Left ventricle myocardium superior (tissue), 1 donor: ENCODE data around the gene MT1HL1. TPM values are rescaled to one million over a fixed set of nuclear protein-coding genes. Genes with fewer than 3 reads are reported as not detected.
A peak's percentile ranks its signal among the peaks of the same experiment; 100 is the strongest.

Experiments
- ATAC-seq: fragments of 200-7000 bp; cut with Tn5 transposase; one replicate; pipeline ENCODE4 v1.9.1; 2020; ENCODE audit warnings: mild to moderate bottlenecking, moderate library complexity
- DNase-seq: peaks from one replicate; pipeline ENCODE4 v3.0.0-alpha.2; 2020
- intact Hi-C: fragments of 100-400 bp; cut with micrococcal nuclease; formaldehyde crosslinking; loops from one replicate; pipeline ENCODE4 v1.11.0; 2022
- total RNA-seq: library from RNA; stranded (reverse); fragmentation: NEBNext Ultra II Directional; extraction: Animal tissue kit (Norgen Biotek cat#: 25700); gene quantifications from one replicate; pipeline ENCODE4 v1.2.1, GENCODE V29; 2021
- donor health status: DM: no; HTN: yes; CAD: no; lungs with severe emphysema.

Gene MT1HL1
- total RNA-seq, 1 donor from 2014 or later: not detected

DNA sequence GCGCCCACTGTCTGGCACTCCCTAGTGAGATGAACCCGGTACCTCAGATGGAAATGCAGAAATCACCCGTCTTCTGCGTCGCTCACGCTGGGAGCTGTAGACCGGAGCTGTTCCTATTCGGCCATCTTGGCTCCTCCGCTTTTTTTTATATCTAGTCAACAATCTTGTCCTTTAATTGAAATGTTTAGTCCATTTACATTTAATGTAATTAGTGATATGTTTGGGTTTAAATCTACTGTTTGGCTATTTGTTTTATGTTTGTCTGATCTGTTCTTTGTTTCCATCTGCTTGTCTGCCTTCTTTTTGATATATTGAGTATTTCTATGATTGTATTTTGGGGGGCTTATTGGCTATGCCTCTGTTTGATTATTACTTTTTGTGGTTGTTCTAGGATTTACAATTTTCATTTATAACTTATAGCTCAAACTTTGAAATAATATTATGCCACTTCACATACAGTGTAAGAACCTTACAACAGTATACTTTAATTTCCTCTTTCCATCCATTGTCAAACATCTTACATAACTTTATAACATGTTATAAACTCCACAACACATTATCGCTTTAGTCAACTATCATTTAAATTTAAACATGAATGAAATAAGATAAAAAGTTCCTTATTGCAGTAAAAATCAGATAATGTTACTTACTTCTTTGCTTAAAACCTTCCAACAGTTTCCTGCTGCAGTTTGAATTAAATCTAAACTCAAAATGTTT, 21.3 kb upstream of the MT1HL1 start:
- intact Hi-C loops: no loop called here
- ATAC-seq (no peak), DNase-seq (no peak)

DNA sequence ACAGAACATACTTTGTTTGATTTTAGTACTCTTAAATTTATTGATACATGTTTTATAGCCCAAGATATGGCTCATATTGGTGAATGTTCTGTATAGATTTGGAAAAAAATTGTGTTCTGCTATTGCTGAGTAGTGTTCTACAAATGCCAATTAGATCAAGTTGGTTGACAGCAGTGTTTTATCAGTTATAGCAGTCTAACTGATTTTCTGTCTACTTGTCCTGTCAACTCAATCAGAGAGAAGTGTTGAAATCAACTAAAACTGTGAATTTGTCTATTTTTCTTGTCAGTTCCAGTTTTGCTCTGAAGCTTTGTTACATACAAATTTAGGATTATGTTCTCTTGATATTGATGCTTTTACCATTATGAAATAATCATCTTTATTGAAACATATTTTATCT, 14.7 kb upstream of the MT1HL1 start:
- ATAC-seq (no peak), DNase-seq (no peak)
- intact Hi-C loops: no loop called here

DNA sequence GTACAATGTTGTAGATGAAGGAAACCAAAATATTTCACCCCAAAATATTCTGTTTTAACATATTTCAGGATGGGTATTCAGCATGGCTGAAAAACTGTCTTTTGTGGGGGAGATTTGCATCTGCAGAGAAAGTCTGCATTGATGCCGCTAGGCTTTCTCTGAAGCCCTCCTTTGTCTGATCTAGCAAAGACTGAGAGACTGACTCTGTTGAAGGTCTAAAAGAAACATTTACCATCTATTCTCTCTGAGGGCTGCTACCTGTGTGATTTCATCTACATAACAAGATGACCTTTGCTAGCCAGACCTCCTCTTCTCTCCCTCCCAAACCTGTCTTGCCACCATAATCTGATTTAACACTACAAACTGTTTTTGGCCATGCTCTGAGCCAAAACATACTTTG, 12.4 kb upstream of the MT1HL1 start:
- DNase-seq (no peak), ATAC-seq (no peak)
- intact Hi-C loops: no loop called here

DNA sequence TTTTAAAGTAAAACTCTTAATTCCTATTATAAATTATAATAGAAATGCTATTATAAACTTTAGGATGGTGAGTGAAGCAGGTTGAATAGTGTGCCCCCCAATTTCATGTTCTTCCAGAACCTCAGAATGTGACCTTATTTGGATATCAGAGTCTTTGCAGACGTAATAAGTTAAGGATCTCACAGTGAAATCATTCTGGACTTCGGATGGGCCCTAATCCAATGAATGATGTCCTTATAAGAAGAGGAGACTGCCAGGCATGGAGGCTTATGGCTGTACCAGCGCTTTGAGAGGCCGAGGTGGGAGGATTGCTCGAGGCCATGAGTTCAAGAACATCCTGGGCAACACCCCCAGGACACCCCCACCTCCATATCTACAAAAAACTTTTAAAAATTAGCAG, 9.4 kb upstream of the MT1HL1 start:
- DNase-seq: no peak
- intact Hi-C loops: no loop called here
- ATAC-seq: no peak

DNA sequence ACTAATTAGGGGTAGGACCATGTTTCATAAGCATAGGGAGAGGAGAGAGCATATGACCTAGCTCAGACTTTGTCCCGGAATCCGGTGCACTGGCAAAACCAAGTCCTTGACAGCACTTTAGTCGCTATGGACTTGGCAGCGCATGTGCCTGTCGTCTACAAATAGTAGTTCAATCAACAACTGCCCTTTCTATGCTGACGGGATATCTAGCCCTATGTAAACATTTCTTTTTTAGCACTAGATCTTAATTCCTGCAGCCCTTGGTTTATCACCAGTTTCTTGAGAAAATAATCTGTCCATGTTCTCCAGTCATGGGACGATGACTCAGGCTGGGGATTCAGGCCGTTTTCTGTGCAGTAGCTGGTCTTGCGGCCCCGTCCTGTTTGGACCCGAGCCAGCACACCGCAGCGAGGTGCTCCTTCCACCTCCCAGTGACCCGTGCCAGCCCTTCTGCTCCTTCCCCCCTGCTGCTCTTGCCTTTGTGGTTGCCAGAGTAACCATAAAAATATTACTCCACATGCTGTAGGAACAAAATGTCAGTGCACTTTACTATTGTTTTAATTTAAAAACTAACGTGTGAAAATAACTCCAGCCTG, 8.6 kb upstream of the MT1HL1 start:
- DNase-seq (peak; percentile 91), ATAC-seq (peak; percentile 93)
- intact Hi-C loops: no loop called here

DNA sequence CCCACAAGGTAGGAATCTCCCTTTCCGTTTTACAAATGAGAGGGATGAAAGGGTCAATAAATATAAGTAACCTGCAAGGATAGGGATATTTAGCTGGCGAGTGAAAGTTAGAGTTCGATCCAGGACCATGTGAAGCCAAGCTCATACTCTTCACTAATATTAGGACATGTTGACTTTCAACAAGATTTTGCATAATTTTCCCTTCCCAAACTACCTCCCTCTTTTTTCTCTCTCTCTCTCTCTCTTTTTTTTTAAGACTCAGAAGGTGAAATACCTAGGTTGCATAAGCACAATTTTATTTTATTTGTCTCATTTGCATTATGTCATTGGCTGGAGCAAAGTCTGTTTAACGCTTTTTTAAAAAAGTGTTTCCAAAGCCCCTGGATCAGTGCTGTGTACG, 8.1 kb upstream of the MT1HL1 start:
- DNase-seq (no peak), ATAC-seq (no peak)
- intact Hi-C loops: no loop called here

DNA sequence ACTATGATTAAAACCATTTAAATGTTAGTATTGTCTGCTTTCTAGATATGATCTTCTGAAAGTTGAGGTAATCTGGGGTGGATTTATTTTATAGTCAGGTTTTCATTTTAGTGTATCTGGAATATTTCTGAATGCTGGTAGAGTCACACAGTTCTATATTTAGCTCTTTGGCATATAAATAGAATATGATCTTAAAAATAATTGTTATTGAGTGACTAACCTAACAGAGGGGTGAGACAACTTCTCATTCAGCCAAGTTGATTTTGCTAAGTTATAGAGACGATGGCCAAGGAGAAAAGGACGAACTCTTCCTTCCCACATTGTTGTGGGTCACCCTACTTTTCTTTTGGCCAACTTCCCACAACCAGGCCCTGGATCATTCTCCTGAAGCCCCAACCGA, 7.2 kb upstream of the MT1HL1 start:
- DNase-seq (no peak), ATAC-seq (peak; percentile 54)
- intact Hi-C loops: no loop called here

DNA sequence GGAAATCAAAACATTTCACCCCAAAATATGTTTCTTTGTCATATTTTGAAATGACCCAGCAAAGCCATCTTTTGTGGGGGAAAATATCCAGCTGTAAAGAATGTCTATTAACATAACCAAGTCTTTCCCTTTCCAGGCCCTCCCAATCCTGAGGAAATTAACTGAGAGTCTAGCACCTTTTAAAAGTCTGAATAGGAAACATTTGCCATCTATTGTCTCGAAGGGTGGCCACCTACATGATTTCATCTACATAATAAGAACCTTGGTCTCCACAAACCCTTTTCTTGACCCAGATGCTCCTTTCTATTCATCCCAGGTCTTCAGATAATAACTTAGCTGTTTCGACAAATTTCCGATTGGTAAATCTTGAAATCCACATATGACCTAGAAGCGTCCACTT, 5.4 kb upstream of the MT1HL1 start:
- intact Hi-C loops: no loop called here
- DNase-seq (no peak), ATAC-seq (no peak)

DNA sequence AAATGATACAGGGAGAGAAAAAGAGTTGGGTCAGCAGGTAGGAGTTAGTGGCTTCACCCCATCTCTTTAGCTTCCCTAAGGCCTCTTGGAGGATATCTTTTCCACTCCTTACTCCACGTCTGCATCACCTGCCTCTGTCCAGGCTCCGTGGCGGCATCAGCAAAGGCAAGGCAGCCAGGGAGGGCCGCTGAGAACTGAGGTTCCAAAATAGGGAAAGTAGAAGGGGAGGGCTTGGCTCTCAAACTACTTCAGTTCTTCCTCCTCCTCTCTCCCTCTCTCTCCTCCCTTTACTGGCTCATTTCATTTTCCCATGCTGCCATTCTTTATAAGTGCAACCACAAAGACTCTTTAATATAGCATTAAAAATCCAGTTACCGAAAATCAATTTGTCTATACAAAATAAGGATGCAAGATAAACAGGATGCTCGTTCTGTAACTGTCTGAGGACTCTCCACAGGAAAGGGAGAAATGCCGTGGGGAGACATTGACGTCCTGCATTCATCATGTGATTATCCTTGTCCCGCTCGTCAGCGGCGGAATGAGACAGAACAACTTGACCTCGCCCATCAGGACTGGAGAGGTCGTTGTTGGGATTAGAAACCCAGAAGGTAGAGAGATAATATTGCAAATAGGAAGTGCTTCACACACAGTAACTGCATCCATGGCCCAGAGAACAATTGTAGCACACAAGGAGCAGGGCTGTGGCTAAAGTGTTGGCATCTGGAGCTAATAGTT, 3.1 kb upstream of the MT1HL1 start:
- ATAC-seq (peak; percentile 47), DNase-seq (peak; percentile 34)
- intact Hi-C loops: no loop called here

DNA sequence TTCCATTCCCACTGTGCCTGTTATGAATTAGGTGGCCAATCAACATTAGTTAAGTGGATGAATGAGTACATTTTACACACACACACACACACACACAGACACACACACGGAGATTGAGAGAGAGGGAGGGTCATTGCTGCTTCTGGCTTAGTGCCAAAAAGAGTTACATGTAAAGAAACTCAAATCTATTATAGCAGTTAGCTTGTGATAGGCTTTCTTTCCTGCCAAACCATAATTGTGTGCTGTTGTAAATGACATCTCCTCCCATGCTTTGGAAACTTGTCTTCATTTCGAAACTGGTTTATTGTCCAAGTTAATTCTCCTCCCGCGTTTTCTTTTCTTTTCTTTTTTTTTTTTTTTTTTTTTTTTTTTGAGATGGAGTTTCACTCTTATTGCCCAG, 1.4 kb upstream of the MT1HL1 start:
- intact Hi-C loops: no loop called here
- DNase-seq: no peak
- no peak for ATAC-seq

DNA sequence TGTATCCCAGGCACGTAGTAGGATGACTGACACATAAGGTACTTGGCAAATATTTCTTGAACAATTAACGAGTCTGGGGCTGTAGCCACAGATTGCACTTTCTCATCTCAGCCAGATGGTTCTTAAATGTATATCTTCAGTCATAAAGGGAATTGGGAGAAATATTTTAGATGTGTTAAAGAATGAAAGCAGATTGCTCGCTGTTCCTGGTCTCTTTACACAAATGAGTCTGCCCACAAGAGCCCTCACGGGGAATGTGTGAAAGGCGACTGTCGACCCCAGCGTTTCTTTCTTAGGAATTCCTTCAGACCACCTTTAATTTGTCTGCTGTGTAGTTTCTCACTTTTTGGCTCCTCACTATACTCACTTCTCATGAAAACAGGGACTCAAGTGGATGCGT, 725 bp downstream of the MT1HL1 start:
- intact Hi-C loops: no loop called here
- DNase-seq: no peak
- no peak for ATAC-seq

DNA sequence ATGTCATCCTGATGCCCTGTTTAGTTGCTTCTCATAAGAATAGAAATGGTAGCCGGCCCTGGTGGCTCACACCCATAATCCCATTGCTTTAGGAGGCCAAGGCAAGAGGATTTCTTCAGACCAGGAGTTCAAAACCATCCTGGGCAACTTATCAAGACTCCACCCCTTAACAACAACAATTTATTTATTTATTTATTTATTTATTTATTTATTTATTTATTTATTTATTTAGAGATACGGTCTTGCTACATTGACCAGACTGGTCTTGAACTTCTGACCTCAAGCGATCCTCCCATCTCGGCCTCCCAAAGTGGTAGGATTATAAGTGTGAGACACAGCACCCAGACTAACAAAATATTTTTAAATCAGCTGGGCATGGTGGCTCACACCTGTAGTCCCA, 4.0 kb downstream of the MT1HL1 start:
- intact Hi-C loops: no loop called here
- no peak for DNase-seq
- no peak for ATAC-seq

DNA sequence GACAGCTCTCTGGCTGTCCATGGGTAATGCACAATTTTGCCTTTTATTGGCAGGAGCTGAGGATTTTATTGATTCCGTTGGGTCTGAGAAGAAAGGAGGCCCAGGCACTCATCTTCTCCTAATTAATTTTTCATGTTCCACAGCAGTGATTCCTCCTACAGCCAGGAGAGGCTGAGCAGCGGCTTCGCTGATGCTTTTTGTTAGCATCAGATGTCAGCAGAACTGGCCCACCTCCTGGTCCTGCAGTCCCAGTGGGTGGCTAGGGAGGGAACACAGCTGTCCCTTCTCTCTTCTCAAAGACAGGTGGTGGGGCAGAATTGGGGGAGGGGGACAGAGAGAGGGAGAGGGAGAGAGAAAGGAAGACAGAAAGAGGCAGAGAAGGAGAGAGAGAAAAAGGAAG, 5.7 kb downstream of the MT1HL1 start:
- ATAC-seq (peak; percentile 50), DNase-seq (peak; percentile 57)
- intact Hi-C loops: no loop called here

DNA sequence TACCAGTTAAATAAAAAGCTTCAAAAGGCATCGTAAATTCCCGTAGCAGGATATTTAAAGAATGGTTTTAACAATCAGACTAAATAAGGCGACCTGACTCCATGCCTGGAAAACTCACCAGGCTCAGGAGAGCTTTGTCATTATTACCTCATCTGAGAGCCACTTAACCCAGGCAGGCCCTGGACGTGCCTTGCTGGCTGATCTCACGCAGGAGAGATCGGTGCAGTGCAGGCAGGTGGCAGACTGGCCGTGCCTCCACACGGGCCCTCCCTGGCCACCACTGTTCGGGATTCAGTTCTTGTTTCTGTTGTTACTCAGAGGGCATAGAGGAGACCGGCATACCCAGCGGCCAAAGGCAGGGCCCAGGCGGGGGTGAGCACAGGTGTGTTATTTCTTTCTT, 6.4 kb downstream of the MT1HL1 start:
- intact Hi-C loops: no loop called here
- ATAC-seq: peak; percentile 88
- DNase-seq: peak; percentile 85

DNA sequence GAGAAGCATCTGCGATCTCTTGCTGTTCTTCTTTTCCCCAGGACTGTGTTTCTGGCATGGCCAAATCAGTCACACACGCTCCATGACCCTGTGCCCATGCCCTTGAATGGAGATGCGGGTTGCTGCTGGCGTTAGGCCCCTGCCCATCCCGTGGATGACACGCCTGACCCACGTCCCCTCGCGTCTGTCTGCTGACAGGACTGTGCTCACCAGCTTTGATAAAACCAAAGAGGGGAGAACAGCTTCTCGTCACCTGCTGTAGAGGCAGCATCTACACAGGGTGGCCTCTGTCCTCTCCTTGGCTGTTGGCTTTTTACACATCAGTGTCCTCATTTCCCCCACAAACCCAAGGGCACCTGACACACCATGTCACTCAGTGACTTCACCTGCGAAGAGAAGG, 6.9 kb downstream of the MT1HL1 start:
- ATAC-seq (peak; percentile 88), DNase-seq (peak; percentile 89)
- intact Hi-C loops: no loop called here

DNA sequence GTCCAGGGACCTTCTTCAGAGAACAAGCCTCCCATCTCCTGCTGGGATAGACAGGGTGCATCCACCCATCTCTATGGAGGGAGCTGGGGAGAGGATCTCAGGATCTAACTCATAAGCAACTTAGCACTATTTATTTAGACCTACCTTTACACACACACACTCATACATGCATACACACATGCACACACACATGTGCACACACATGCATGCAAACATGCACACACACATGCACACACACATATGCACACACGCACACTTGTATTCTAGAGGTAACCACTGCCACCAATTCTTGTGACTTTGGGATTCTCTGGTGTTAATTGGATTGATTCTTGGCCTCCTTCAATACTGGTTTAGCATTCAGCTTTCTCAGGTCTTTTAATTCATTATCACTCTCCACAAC, 9.8 kb downstream of the MT1HL1 start:
- no peak for DNase-seq
- no peak for ATAC-seq
- intact Hi-C loops: no loop called here

DNA sequence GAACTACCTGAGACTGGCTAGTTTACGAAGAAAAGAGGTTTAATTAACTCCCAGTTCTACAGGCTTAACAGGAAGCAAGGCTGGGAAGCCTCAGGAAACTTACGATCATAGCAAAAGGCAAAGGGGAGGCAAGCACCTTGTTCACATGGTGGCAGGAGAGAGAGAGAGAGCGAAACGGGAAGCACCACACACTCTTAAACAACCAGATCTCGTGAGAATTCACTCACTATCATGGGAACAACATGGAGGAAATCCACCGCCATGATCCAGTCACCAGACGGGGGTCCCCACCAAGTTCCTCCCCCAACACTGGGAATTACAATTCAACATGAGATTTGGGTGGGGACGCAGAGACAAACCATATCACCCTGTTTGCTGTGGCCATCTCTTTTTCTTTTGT, 11.8 kb downstream of the MT1HL1 start:
- DNase-seq (no peak), ATAC-seq (no peak)
- intact Hi-C loops: no loop called here

DNA sequence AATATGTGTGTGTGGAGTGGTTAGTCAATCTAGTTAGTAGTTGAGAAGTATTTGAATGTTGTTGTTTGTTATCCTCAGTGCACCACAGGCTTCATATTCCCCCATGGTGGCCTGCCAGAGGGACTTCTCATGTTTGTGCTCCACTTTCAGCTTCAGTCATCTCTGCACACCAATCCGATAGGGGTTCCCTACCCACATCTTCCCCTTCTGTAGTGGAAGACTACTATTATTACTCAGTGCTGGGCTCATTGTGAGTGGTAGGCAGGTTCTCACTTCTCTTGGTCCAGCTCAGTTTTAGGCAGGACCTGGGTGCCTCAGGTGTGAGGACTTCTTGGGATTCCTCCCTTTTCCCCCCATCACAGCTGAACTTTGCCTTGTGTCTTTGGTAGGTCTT, 14.2 kb downstream of the MT1HL1 start:
- DNase-seq (no peak), ATAC-seq (no peak)
- intact Hi-C loops: no loop called here

DNA sequence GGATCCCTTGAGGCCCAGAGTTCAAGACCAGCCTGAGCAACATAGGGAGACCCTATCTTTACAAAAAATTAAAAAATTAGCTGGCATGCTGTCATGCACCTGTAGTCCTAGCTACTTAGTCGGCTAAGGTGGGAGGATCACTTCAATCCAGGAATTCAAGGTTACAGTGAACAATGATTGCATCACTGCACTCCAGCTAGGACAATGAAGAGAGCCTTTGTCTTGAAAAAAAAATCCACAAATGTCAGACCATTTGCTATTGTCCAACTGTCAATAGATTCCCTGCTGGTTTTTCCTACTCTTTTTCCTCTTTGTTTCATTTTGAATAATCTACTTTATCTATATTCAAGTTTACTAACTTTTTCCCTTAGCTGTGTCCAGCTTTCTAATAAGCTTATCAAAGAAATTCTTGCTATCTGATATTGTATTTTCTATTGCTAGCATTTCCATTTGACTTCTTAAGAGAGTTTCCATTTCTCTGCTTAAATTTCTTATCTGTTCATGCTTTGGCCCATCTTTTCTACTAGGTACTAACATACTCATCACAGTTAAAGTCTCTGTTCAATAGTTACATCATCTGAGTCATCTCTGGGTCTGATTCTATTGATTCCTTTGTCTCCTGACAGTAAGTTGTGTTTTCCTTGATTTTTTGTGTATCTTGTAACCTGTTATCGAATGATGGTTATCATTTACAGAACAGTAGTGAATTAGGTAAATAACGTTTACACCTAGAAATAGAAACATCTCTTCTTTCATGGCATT, 14.8 kb downstream of the MT1HL1 start:
- no peak for DNase-seq
- intact Hi-C loops: no loop called here
- ATAC-seq: no peak

DNA sequence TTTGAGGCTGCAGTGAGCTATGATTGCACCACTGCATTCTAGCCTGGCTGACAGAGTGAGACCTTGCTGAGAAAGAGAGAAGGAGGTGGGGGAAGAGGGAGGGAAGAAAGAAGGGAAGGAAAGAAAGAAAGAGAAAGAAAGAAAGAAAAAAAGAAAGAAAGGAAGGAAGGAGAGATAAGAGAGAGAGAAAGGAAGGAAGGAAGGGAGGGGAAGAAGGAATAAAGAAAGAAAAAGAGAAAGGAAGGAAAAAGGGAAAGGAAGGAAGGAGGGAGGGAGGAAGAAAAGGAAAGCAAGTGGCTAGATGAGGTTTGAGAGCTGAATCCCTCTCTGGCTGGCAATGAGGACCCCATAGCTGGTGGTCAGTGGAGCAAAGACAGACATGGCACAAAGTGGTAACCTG, 20.4 kb downstream of the MT1HL1 start:
- ATAC-seq: no peak
- no peak for DNase-seq
- intact Hi-C loops: no loop called here
